Adrenal gland (tissue), 12 donors: ENCODE data around the gene COL4A1. TPM values are rescaled to one million over a fixed set of nuclear protein-coding genes. Genes with fewer than 3 reads are reported as not detected.

Experiments
- DNase-seq, 7 donors: peaks; one replicate each; pipeline ENCODE4 v3.0.0-alpha.2; 2019 to 2020
- H3K27ac ChIP-seq, 5 donors: fragments of 200-600 bp; sonication (generic) in 4 of 5; 1 replicate in 3 of 5; 2 replicates in 2 of 5; pipeline versions ENCODE4 v1.5.1 to v1.8.0; 2016 to 2020; ENCODE audit warnings: mild to moderate bottlenecking in 1 of 5
- H3K27me3 ChIP-seq: fragments of 200-600 bp; 2 replicates; pipeline ENCODE4 v1.8.0; 2021
- H3K36me3 ChIP-seq, 2 donors: fragments of 200-600 bp; replicated peaks in 1 of 2; 1 replicate in 1 of 2; 2 replicates in 1 of 2; pipeline versions ENCODE4 v1.5.1 to v1.8.0; 2018 to 2022
- H3K4me1 ChIP-seq, 2 donors: fragments of 200-600 bp; replicated peaks in 1 of 2; 1 replicate in 1 of 2; 2 replicates in 1 of 2; pipeline versions ENCODE4 v1.5.1 to v1.8.0; 2018 to 2021
- H3K4me3 ChIP-seq, 4 donors: fragments of 200-600 bp; sonication (generic) in 3 of 4; one replicate each; pipeline ENCODE4 v1.5.1; 2016 to 2018
- H3K9me3 ChIP-seq, 3 donors: fragments of 200-600 bp; sonication (generic) in 1 of 3; replicated peaks in 1 of 3; 1 replicate in 2 of 3; 2 replicates in 1 of 3; pipeline versions ENCODE4 v1.5.1 to v1.8.0; 2016 to 2021
- POLR2A ChIP-seq, 2 donors: fragments of 450-650 bp; IDR thresholded peaks; one replicate each; pipeline ENCODE4 v1.6.1; 2017; ENCODE audit warnings: antibody characterized with exemption in 2 of 2, mild to moderate bottlenecking in 2 of 2, moderate library complexity in 1 of 2
- WGBS, 4 donors: extraction: QIAGEN DNeasy Blood & Tissue Kit in 2 of 4; methylation state at CpG; one replicate each; pipeline versions ENCODE4 v1.1.5 to v1.1.7; 2013 to 2017; 5-methylcytosine and 5-hydroxymethylcytosine counted together
- intact Hi-C, 2 donors: fragments of 100-400 bp; cut with DNase I; formaldehyde crosslinking; loops; one replicate each; pipeline versions ENCODE4 v1.14.1 to v1.15.0; 2022 to 2023
- polyA plus RNA-seq, 3 donors: library from polyadenylated mRNA; stranded (reverse); fragments of 200-250 nt in 2 of 3; fragments of 350-450 nt in 1 of 3; fragmentation: Illumina TruSeq in 1 of 3; extraction: RNeasy Lipid Tissue Mini Kit (QIAGEN cat#74804) in 1 of 3; gene quantifications; one replicate each; pipeline ENCODE4 v1.2.3, GENCODE V29; 2013 to 2014
- total RNA-seq, 9 donors: library from RNA; depleted of rRNA in 4 of 9; stranded (reverse); fragments of >200 nt in 4 of 9; fragments of 120-200 nt in 1 of 9; fragmentation: NEBNext Ultra II Directional in 1 of 9; extraction: Animal tissue kit (Norgen Biotek cat#: 25700) in 1 of 9; gene quantifications; one replicate each; pipeline versions ENCODE4 v1.1.0 to v1.2.4, GENCODE V29; 2013 to 2023
- TF ChIP-seq, protein P1 (sequence below), 6 experiments: fragments of 450-650 bp in 4 of 6; fragments of 200-600 bp in 2 of 6; sonication (generic) in 1 of 6; IDR thresholded peaks; 1 replicate in 5 of 6; 2 replicates in 1 of 6; pipeline versions ENCODE4 v1.5.1 to v1.8.0; 2016 to 2021; ENCODE audit warnings: antibody characterized with exemption in 6 of 6, mild to moderate bottlenecking in 2 of 6, moderate library complexity in 1 of 6
- donor health status: healthy with polysubstance abuse.
- donor health status: Bipolar disorder and iron deficiency.
- donor health status: DM: yes; HTN: yes; CAD: no.
- donor health status: DM: no; HTN: no; CAD: no.
- donor health status: DM: no; HTN: no; CAD: no.
- donor health status: DM: yes; HTN: yes; CAD: no.

The COL4A1 gene
- total and polyA plus RNA-seq, 12 donors: 62.4 to 364 (median 183) TPM

- 78 to 89% (median 79%) methylated on average over 4 of the region's 4 CpGs for WGBS, 4 donors
These were observed 109.5 kb downstream of the COL4A1 start for GRCh38 chr13:110197471-110197870.

GRCh38 chr13:110197026-110197425 is 109.9 kb downstream of the COL4A1 start:
- H3K36me3 ChIP-seq: peaks cover 0 to 40% of the 10 kb centered on the region in 2 donors

More at GRCh38 chr13:110197471-110197870, 109.5 kb downstream of the COL4A1 start:
- intact Hi-C loops: no loop called here
- no peaks in the 10 kb centered on the region for H3K9me3 ChIP-seq
- peaks cover 0 to 40% of the 10 kb centered on the region in 2 donors for H3K36me3 ChIP-seq
- TF ChIP-seq, protein P1, sequence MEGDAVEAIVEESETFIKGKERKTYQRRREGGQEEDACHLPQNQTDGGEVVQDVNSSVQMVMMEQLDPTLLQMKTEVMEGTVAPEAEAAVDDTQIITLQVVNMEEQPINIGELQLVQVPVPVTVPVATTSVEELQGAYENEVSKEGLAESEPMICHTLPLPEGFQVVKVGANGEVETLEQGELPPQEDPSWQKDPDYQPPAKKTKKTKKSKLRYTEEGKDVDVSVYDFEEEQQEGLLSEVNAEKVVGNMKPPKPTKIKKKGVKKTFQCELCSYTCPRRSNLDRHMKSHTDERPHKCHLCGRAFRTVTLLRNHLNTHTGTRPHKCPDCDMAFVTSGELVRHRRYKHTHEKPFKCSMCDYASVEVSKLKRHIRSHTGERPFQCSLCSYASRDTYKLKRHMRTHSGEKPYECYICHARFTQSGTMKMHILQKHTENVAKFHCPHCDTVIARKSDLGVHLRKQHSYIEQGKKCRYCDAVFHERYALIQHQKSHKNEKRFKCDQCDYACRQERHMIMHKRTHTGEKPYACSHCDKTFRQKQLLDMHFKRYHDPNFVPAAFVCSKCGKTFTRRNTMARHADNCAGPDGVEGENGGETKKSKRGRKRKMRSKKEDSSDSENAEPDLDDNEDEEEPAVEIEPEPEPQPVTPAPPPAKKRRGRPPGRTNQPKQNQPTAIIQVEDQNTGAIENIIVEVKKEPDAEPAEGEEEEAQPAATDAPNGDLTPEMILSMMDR (IDR thresholded peaks at IDR 0.05): no peak
- TF ChIP-seq POLR2A (IDR thresholded peaks at IDR 0.05): no peak
- H3K27ac ChIP-seq: no peak overlapping the region
- no peaks in the 10 kb centered on the region for H3K27me3 ChIP-seq
- DNase-seq: no peak
- H3K4me1 ChIP-seq: no peaks in the 10 kb centered on the region
- H3K4me3 ChIP-seq: no peak overlapping the region

DNA sequence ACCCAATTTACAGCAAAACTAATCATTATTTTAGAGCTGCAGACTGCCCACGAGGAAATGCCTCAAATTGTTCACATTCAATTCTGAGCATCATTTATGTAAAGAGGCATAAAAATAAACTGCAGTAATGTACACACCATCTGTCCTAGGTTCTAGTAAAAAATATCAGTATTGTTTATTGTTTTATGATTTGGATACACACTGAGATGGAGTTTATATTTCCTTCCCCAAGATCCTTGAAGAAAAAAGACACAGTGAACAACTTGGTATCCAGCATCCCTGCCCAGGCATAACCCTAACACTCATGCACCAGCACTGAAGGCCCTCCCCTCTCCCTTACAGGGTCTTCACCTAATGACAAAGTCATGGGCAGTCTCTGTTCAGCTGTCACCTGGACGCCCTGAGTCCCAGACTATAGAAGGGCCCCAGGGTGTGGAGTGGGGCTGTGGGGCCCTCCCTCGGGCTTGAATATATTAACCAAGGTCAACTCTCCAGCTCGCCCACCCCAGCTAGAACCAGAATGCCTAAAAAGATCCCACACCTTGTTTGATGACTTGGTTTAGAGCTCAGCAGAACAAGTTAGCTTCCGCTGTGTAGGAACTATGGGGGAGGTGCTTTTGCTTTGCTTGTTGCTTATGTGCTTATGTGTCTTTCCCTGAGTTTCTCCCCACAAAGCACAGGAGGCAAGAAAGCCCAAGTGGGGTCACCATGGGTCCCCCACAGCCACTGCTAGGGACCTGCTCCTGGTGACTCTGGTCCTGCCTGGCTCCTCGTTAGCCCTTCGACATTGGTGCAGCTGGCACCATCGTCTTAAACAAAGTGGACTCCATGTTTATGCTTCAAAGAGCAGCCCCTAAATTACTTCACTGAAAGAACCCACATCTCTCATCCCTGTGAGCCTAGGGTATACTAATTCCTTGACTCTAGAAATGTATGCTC is 111.1 kb downstream of the COL4A1 start:
- Histone ChIP-seq H3K27me3 (no peaks in the 10 kb centered on the region), H3K9me3 (no peaks in the 10 kb centered on the region), H3K4me3 (no peak overlapping the region), H3K27ac (no peak overlapping the region), H3K36me3 (peaks cover 0 to 45% of the 10 kb centered on the region in 2 donors), H3K4me1 (no peaks in the 10 kb centered on the region)
- DNase-seq: no peak
- intact Hi-C loops: no loop called here
- TF ChIP-seq POLR2A (IDR thresholded peaks at IDR 0.05): no peak
- TF ChIP-seq, protein P1 (IDR thresholded peaks at IDR 0.05): no peak
- WGBS, 4 donors: 62 to 77% (median 71%) methylated on average over 6 to 8 of the region's 8 CpGs

More at GRCh38 chr13:110197026-110197425, 109.9 kb downstream of the COL4A1 start:
- WGBS, 4 donors: 81 to 92% (median 85%) methylated on average over 3 of the region's 3 CpGs
- no peak overlapping the region for H3K4me3 ChIP-seq
- H3K27ac ChIP-seq: no peak overlapping the region
- H3K9me3 ChIP-seq: no peaks in the 10 kb centered on the region
- H3K27me3 ChIP-seq: no peaks in the 10 kb centered on the region
- intact Hi-C loops: no loop called here
- no peak for TF ChIP-seq POLR2A (IDR thresholded peaks at IDR 0.05)
- TF ChIP-seq, protein P1 (IDR thresholded peaks at IDR 0.05): no peak
- no peak for DNase-seq
- H3K4me1 ChIP-seq: no peaks in the 10 kb centered on the region

DNA sequence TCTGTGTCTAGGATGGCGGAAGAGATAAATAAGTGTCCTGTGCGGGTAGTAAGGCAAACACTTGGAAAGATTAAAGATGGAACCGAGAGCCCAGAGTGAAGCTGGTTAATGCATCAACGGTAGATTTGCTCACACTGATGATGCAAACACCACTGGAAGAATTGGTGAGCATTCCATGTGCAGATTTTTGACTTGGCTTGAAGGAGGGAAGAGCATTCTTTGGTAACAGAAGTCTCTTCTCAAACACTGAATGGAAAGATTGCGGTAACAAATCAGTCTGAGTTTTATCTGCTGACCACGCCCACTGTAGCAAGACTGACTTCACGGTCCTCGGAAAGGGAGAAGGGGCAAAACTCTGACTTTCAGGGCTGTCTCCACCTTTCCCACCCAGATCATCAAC is 112.5 kb downstream of the COL4A1 start:
- no peak for DNase-seq
- intact Hi-C loops: no loop called here
- H3K27ac ChIP-seq: no peak overlapping the region
- no peak for TF ChIP-seq POLR2A (IDR thresholded peaks at IDR 0.05)
- TF ChIP-seq, protein P1 (IDR thresholded peaks at IDR 0.05): no peak
- H3K4me3 ChIP-seq: no peak overlapping the region
- no peaks in the 10 kb centered on the region for H3K9me3 ChIP-seq
- WGBS, 4 donors: 86 to 91% (median 89%) methylated on average over 8 of the region's 8 CpGs
- no peaks in the 10 kb centered on the region for H3K4me1 ChIP-seq
- no peaks in the 10 kb centered on the region for H3K27me3 ChIP-seq
- peaks cover 0 to 38% of the 10 kb centered on the region in 2 donors for H3K36me3 ChIP-seq
